Endodermal cell (in vitro differentiated cells): ENCODE measurements around the gene HECW1. TPM values are rescaled to one million over a fixed set of nuclear protein-coding genes. Genes with fewer than 3 reads are reported as not detected.

Experiments used
- DNase-seq: peaks from one replicate; pipeline ENCODE4 v3.0.0-alpha.2; 2017
- H3K27ac ChIP-seq: 2 replicates; pipeline ENCODE4 v1.5.1; 2013; ENCODE audit warnings: mild to moderate bottlenecking, low read depth, low read length, moderate library complexity
- H3K27me3 ChIP-seq: 2 replicates; pipeline ENCODE4 v1.6.1; 2013; ENCODE audit warnings: mild to moderate bottlenecking, low read length, moderate library complexity; ENCODE audit not compliant: insufficient read depth, control insufficient read depth, poor library complexity, severe bottlenecking
- H3K36me3 ChIP-seq: 2 replicates; pipeline ENCODE4 v1.7.0; 2013; ENCODE audit warnings: mild to moderate bottlenecking, low read length, moderate library complexity; ENCODE audit not compliant: control insufficient read depth, insufficient read depth
- H3K4me1 ChIP-seq: one replicate; pipeline ENCODE4 v1.7.0; 2013; ENCODE audit warnings: low read length; ENCODE audit not compliant: control insufficient read depth, insufficient read depth
- H3K4me3 ChIP-seq: 2 replicates; pipeline ENCODE4 v1.5.1; 2013; ENCODE audit warnings: mild to moderate bottlenecking, low read length, moderate library complexity
- H3K9ac ChIP-seq: 2 replicates; pipeline ENCODE4 v1.6.1; 2013; ENCODE audit warnings: mild to moderate bottlenecking, low read length, moderate library complexity; ENCODE audit not compliant: poor library complexity, severe bottlenecking; ENCODE audit errors: extremely low read depth
- H3K9me3 ChIP-seq: 2 replicates; pipeline ENCODE4 v1.6.1; 2013; ENCODE audit warnings: mild to moderate bottlenecking, low read length, moderate library complexity; ENCODE audit not compliant: control insufficient read depth
- H3K27ac Mint-ChIP-seq: 2 replicates; pipeline ENCODE4 v1.8.0; 2020; ENCODE audit warnings: mixed read lengths
- H3K27me3 Mint-ChIP-seq: 2 replicates; pipeline ENCODE4 v1.8.0; 2021; ENCODE audit warnings: mild to moderate bottlenecking, mixed read lengths; ENCODE audit not compliant: insufficient read depth
- H3K36me3 Mint-ChIP-seq: 2 replicates; pipeline ENCODE4 v1.8.0; 2020; ENCODE audit warnings: low read depth, mixed read lengths
- H3K4me1 Mint-ChIP-seq: 2 replicates; pipeline ENCODE4 v1.8.0; 2020; ENCODE audit warnings: mixed read lengths
- H3K4me3 Mint-ChIP-seq: 2 replicates; pipeline ENCODE4 v1.8.0; 2020; ENCODE audit warnings: mild to moderate bottlenecking, moderate library complexity, mixed read lengths
- H3K9me3 Mint-ChIP-seq: 2 replicates; pipeline ENCODE4 v1.8.0; 2020; ENCODE audit warnings: mild to moderate bottlenecking, mixed read lengths
- CTCF ChIP-seq: fragments of 200-600 bp; sonication (generic); conservative IDR thresholded peaks from 2 replicates; pipeline ENCODE4 v1.5.0; 2021; ENCODE audit warnings: antibody characterized with exemption, mild to moderate bottlenecking
- WGBS, 2 experiments: methylation state at CpG; one replicate each; pipeline versions ENCODE4 v1.1.5 to v1.1.7; 2013; ENCODE audit warnings: missing lambda C conversion rate in 2 of 2, mixed read lengths in 1 of 2; ENCODE audit not compliant: insufficient coverage in 1 of 2, insufficient read length in 1 of 2; 5-methylcytosine and 5-hydroxymethylcytosine counted together
- total RNA-seq, 2 donors: library from RNA; stranded (reverse); fragmentation: NEBNext Ultra II Directional in 1 of 2; extraction: Animal tissue kit (Norgen Biotek cat#: 25700) in 1 of 2; gene quantifications; 2 replicates in 1 of 2; 3 replicates in 1 of 2; pipeline ENCODE4 v1.2.1, GENCODE V29; 2021

HECW1 gene
- total RNA-seq, 2 donors from 2014 or later: 4.6 to 12.0 TPM

- Mint-ChIP-seq H3K4me3 (no peak overlapping the region), H3K27ac (no peak overlapping the region), H3K4me1 (no peaks in the 10 kb centered on the region), H3K36me3 (peaks cover 23% of the 10 kb centered on the region), H3K9me3 (peaks cover 72% of the 10 kb centered on the region), H3K27me3 (no peaks in the 10 kb centered on the region)
- 94 to 96% methylated on average over 3 of the region's 3 CpGs for WGBS, 2 experiments
- no peak overlapping the region for H3K9ac ChIP-seq
- H3K4me3 ChIP-seq: no peak overlapping the region
- no peaks in the 10 kb centered on the region for H3K4me1 ChIP-seq
- no peaks in the 10 kb centered on the region for H3K36me3 ChIP-seq
- DNase-seq: no peak
- H3K9me3 ChIP-seq: peaks cover 39% of the 10 kb centered on the region
- H3K27ac ChIP-seq: no peak overlapping the region
- H3K27me3 ChIP-seq: no peaks in the 10 kb centered on the region
- no peak for TF ChIP-seq CTCF
Measured at GRCh38 chr7:43351683-43352082, 239.2 kb downstream of the HECW1 start.

- Histone ChIP-seq H3K4me1 (no peaks in the 10 kb centered on the region), H3K27me3 (no peaks in the 10 kb centered on the region), H3K27ac (no peak overlapping the region), H3K9ac (no peak overlapping the region), H3K36me3 (no peaks in the 10 kb centered on the region), H3K9me3 (peaks cover 36% of the 10 kb centered on the region), H3K4me3 (no peak overlapping the region)
- WGBS, 2 experiments: 89 to 92% methylated on average over 1 of the region's 1 CpG
- peak; percentile 58 for TF ChIP-seq CTCF
- Mint-ChIP-seq H3K27me3 (no peaks in the 10 kb centered on the region), H3K36me3 (peaks cover 21% of the 10 kb centered on the region), H3K4me3 (no peak overlapping the region), H3K9me3 (peaks cover 53% of the 10 kb centered on the region), H3K27ac (no peak overlapping the region), H3K4me1 (no peaks in the 10 kb centered on the region)
- DNase-seq: no peak
Measured at GRCh38 chr7:43353902-43354301, 241.5 kb downstream of the HECW1 start.

- H3K4me1 Mint-ChIP-seq: peaks cover 2% of the 10 kb centered on the region
- H3K9ac ChIP-seq: no peak overlapping the region
- H3K27ac ChIP-seq: no peak overlapping the region
- 89 to 100% methylated on average over 1 to 2 of the region's 2 CpGs for WGBS, 2 experiments
- no peaks in the 10 kb centered on the region for H3K27me3 ChIP-seq
- H3K9me3 ChIP-seq: no peaks in the 10 kb centered on the region
- no peak for DNase-seq
- H3K4me1 ChIP-seq: no peaks in the 10 kb centered on the region
- H3K36me3 ChIP-seq: no peaks in the 10 kb centered on the region
- no peaks in the 10 kb centered on the region for H3K9me3 Mint-ChIP-seq
- H3K27me3 Mint-ChIP-seq: no peaks in the 10 kb centered on the region
- H3K27ac Mint-ChIP-seq: no peak overlapping the region
- no peak overlapping the region for H3K4me3 ChIP-seq
- H3K4me3 Mint-ChIP-seq: no peak overlapping the region
- H3K36me3 Mint-ChIP-seq: no peaks in the 10 kb centered on the region
- no peak for TF ChIP-seq CTCF
Measured at GRCh38 chr7:43362652-43363034, 250.2 kb downstream of the HECW1 start.
